ENCODE data around the gene GCLC. TPM values are rescaled to one million over a fixed set of nuclear protein-coding genes. Genes with fewer than 3 reads are reported as not detected.

GCLC gene
- total and polyA plus RNA-seq, 4 donors: 9.6 to 22.0 (median 15.8) TPM

DNA sequence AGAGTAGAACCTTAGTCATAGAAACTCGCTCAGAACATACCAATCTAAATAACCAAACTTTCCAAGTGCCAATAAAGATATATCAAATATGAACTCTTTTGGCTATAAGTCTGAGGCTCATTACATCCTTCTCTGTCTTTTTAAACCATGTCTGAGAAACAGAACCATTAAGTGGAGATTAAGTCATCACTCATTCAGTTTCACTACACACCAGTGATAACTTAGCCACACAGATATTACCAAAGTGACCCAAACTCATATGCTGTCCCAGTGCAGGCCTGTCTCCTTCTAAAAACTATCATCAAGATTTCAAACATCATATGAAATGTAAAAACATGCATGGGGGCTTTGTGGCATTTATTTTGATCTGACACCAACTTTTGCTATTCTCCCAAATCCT is 12.0 kb downstream of the GCLC start:
- Histone ChIP-seq H3K36me3 (ENCODE audit: control insufficient read depth in 1 of 2, insufficient read depth in 2 of 2, low read length in 1 of 2) (peaks cover 0 to 1% of the 10 kb centered on the region in 2 donors), H3K4me3 (ENCODE audit: low read length in 2 of 2) (no peak overlapping the region), H3K27me3 (ENCODE audit: control insufficient read depth in 1 of 2, insufficient read depth in 2 of 2, low read length in 1 of 2) (no peaks in the 10 kb centered on the region), H3K27ac (ENCODE audit: low read depth in 1 of 2, low read length in 2 of 2) (no peak overlapping the region), H3K9me3 (ENCODE audit: control insufficient read depth, low read length) (no peaks in the 10 kb centered on the region), H3K4me1 (ENCODE audit: control insufficient read depth in 1 of 2, insufficient read depth in 2 of 2, low read length in 2 of 2) (peaks cover 0 to 1% of the 10 kb centered on the region in 2 donors)
- intact Hi-C loops (cut with DNase I): no loop called here
- 68 to 93% methylated on average over 1 of the region's 1 CpG for WGBS, 2 donors
- no peak for ATAC-seq (ENCODE audit: low FRiP score)
- DNase-seq: no peak

- H3K4me1 ChIP-seq (ENCODE audit: control insufficient read depth in 1 of 2, insufficient read depth in 2 of 2, low read length in 2 of 2): peaks cover 0 to 1% of the 10 kb centered on the region in 2 donors
- no peak overlapping the region for H3K4me3 ChIP-seq (ENCODE audit: low read length in 2 of 2)
- 83 to 88% methylated on average over 8 of the region's 8 CpGs for WGBS, 2 donors
- intact Hi-C loops (cut with DNase I): no loop called here
- no peaks in the 10 kb centered on the region for H3K27me3 ChIP-seq (ENCODE audit: control insufficient read depth in 1 of 2, insufficient read depth in 2 of 2, low read length in 1 of 2)
- DNase-seq: no peak
- no peak for ATAC-seq (ENCODE audit: low FRiP score)
- H3K36me3 ChIP-seq (ENCODE audit: control insufficient read depth in 1 of 2, insufficient read depth in 2 of 2, low read length in 1 of 2): peaks cover 0 to 1% of the 10 kb centered on the region in 2 donors
- H3K27ac ChIP-seq (ENCODE audit: low read depth in 1 of 2, low read length in 2 of 2): no peak overlapping the region
- no peaks in the 10 kb centered on the region for H3K9me3 ChIP-seq (ENCODE audit: control insufficient read depth, low read length)
Measured at GRCh38 chr6:53532061-53532797, 12.7 kb downstream of the GCLC start.

GRCh38 chr6:53530780-53531386 is 14.0 kb downstream of the GCLC start:
- no peak for ATAC-seq (ENCODE audit: low FRiP score)
- WGBS, 2 donors: 86 to 93% methylated on average over 6 of the region's 6 CpGs
- Histone ChIP-seq H3K4me3 (ENCODE audit: low read length in 2 of 2) (no peak overlapping the region), H3K4me1 (ENCODE audit: control insufficient read depth in 1 of 2, insufficient read depth in 2 of 2, low read length in 2 of 2) (peaks cover 0 to 1% of the 10 kb centered on the region in 2 donors), H3K27me3 (ENCODE audit: control insufficient read depth in 1 of 2, insufficient read depth in 2 of 2, low read length in 1 of 2) (no peaks in the 10 kb centered on the region), H3K27ac (ENCODE audit: low read depth in 1 of 2, low read length in 2 of 2) (no peak overlapping the region), H3K9me3 (ENCODE audit: control insufficient read depth, low read length) (no peaks in the 10 kb centered on the region), H3K36me3 (ENCODE audit: control insufficient read depth in 1 of 2, insufficient read depth in 2 of 2, low read length in 1 of 2) (no peaks in the 10 kb centered on the region)
- intact Hi-C loops (cut with DNase I): no loop called here
- no peak for DNase-seq

DNA sequence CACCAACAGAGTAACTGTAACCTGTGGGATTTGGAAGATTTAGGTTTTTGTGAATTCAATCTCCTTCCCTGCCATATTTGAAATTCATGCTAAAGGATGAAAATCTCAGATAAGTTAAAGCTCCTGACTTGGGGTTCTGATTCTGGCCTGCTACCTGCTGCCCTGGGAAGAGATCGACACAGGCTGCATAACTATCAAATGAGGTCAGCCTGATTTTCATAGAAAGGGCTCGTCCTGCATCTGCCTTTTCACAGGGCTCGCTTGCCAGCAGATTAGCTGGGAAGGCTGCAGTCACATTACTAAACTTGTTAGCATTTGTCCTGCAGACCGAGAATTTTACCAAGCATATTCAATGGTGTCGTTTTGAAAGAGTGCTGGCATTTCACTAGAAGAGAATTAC is 14.6 kb downstream of the GCLC start:
- WGBS, 2 donors: 32 to 40% methylated on average over 5 of the region's 5 CpGs
- Histone ChIP-seq H3K4me1 (ENCODE audit: control insufficient read depth in 1 of 2, insufficient read depth in 2 of 2, low read length in 2 of 2) (peaks cover 0 to 1% of the 10 kb centered on the region in 2 donors), H3K36me3 (ENCODE audit: control insufficient read depth in 1 of 2, insufficient read depth in 2 of 2, low read length in 1 of 2) (no peaks in the 10 kb centered on the region), H3K4me3 (ENCODE audit: low read length in 2 of 2) (no peak overlapping the region), H3K27me3 (ENCODE audit: control insufficient read depth in 1 of 2, insufficient read depth in 2 of 2, low read length in 1 of 2) (no peaks in the 10 kb centered on the region), H3K9me3 (ENCODE audit: control insufficient read depth, low read length) (no peaks in the 10 kb centered on the region), H3K27ac (ENCODE audit: low read depth in 1 of 2, low read length in 2 of 2) (no peak overlapping the region)
- no peak for ATAC-seq (ENCODE audit: low FRiP score)
- intact Hi-C loops (cut with DNase I): no loop called here
- no peak for DNase-seq

DNA sequence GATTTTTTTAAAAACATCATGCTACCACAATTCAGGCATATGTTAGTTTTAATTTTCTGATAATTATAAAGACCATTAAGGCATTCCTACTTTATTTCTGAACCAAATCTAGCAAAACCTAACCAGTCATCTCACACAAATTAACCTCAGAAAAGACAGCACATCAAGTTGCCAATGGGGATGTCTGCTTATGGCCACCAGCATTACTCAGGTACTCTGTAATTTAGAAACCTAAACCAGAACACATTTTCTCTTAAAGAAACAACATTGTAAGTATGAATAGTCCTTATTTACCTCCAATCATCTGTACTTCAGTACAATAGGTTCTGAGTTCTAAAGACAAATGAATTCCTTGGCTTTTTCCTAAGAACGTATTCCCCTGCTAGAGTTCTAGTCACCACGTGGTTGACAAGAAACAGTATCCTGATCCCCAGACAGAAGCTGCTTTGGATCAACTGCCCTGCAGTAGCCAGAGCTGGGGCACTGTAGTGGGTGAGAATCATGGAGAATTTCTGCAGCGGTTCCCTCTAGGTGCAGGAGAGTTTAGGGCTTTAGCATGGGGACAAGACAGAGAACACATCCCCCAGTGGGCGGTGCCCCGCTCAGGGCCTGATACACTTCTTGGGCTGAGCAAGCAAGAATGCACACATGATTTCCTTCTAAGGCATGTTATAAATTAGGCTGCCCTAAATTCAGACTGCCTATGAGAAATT is 15.4 kb downstream of the GCLC start:
- intact Hi-C loops (cut with DNase I): no loop called here

DNA sequence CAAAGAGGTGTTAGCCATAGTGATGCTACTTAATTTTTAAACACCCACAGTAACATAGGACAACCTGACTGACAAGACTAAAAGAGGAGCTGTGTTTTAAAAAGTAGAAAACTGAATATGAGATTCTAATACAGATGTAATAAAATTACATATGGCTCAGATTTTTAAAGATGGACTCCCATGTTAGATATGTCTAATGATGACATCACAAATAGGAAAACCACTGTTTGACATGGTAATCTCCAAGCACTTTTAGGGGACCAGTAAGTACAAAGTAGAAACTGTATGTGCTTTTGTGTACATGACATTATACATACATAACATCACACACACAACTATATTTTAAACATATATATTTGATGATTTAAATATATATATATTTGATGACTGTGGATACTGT is 16.8 kb downstream of the GCLC start:
- Histone ChIP-seq H3K27me3 (ENCODE audit: control insufficient read depth in 1 of 2, insufficient read depth in 2 of 2, low read length in 1 of 2) (no peaks in the 10 kb centered on the region), H3K27ac (ENCODE audit: low read depth in 1 of 2, low read length in 2 of 2) (no peak overlapping the region), H3K9me3 (ENCODE audit: control insufficient read depth, low read length) (no peaks in the 10 kb centered on the region), H3K4me3 (ENCODE audit: low read length in 2 of 2) (no peak overlapping the region), H3K36me3 (ENCODE audit: control insufficient read depth in 1 of 2, insufficient read depth in 2 of 2, low read length in 1 of 2) (no peaks in the 10 kb centered on the region), H3K4me1 (ENCODE audit: control insufficient read depth in 1 of 2, insufficient read depth in 2 of 2, low read length in 2 of 2) (peaks cover 0 to 1% of the 10 kb centered on the region in 2 donors)
- ATAC-seq (ENCODE audit: low FRiP score): no peak
- DNase-seq: no peak
- intact Hi-C loops (cut with DNase I): no loop called here

More for the DNA sequence above, 15.4 kb downstream of the GCLC start:
- Histone ChIP-seq H3K27me3 (ENCODE audit: control insufficient read depth in 1 of 2, insufficient read depth in 2 of 2, low read length in 1 of 2) (no peaks in the 10 kb centered on the region), H3K4me3 (ENCODE audit: low read length in 2 of 2) (no peak overlapping the region), H3K36me3 (ENCODE audit: control insufficient read depth in 1 of 2, insufficient read depth in 2 of 2, low read length in 1 of 2) (no peaks in the 10 kb centered on the region), H3K4me1 (ENCODE audit: control insufficient read depth in 1 of 2, insufficient read depth in 2 of 2, low read length in 2 of 2) (peaks cover 0 to 1% of the 10 kb centered on the region in 2 donors), H3K27ac (ENCODE audit: low read depth in 1 of 2, low read length in 2 of 2) (no peak overlapping the region), H3K9me3 (ENCODE audit: control insufficient read depth, low read length) (no peaks in the 10 kb centered on the region)
- ATAC-seq (ENCODE audit: low FRiP score): no peak
- no peak for DNase-seq
- WGBS, 2 donors: 79 to 84% methylated on average over 5 of the region's 5 CpGs

- no peak for DNase-seq
- Histone ChIP-seq H3K36me3 (ENCODE audit: control insufficient read depth in 1 of 2, insufficient read depth in 2 of 2, low read length in 1 of 2) (no peaks in the 10 kb centered on the region), H3K4me3 (ENCODE audit: low read length in 2 of 2) (no peak overlapping the region), H3K27me3 (ENCODE audit: control insufficient read depth in 1 of 2, insufficient read depth in 2 of 2, low read length in 1 of 2) (no peaks in the 10 kb centered on the region), H3K9me3 (ENCODE audit: control insufficient read depth, low read length) (no peaks in the 10 kb centered on the region), H3K27ac (ENCODE audit: low read depth in 1 of 2, low read length in 2 of 2) (no peak overlapping the region), H3K4me1 (ENCODE audit: control insufficient read depth in 1 of 2, insufficient read depth in 2 of 2, low read length in 2 of 2) (peaks cover 0 to 1% of the 10 kb centered on the region in 2 donors)
- no peak for ATAC-seq (ENCODE audit: low FRiP score)
- WGBS, 2 donors: 83 to 89% methylated on average over 4 of the region's 4 CpGs
- intact Hi-C loops (cut with DNase I): no loop called here
Measured at GRCh38 chr6:53527249-53527765, 17.6 kb downstream of the GCLC start.

- no peaks in the 10 kb centered on the region for H3K36me3 ChIP-seq (ENCODE audit: control insufficient read depth in 1 of 2, insufficient read depth in 2 of 2, low read length in 1 of 2)
- ATAC-seq (ENCODE audit: low FRiP score): no peak
- H3K27me3 ChIP-seq (ENCODE audit: control insufficient read depth in 1 of 2, insufficient read depth in 2 of 2, low read length in 1 of 2): no peaks in the 10 kb centered on the region
- H3K4me1 ChIP-seq (ENCODE audit: control insufficient read depth in 1 of 2, insufficient read depth in 2 of 2, low read length in 2 of 2): peaks cover 0 to 1% of the 10 kb centered on the region in 2 donors
- no peak for DNase-seq
- intact Hi-C loops (cut with DNase I): no loop called here
- H3K9me3 ChIP-seq (ENCODE audit: control insufficient read depth, low read length): no peaks in the 10 kb centered on the region
- no peak overlapping the region for H3K4me3 ChIP-seq (ENCODE audit: low read length in 2 of 2)
- 53 to 62% methylated on average over 1 of the region's 1 CpG for WGBS, 2 donors
- no peak overlapping the region for H3K27ac ChIP-seq (ENCODE audit: low read depth in 1 of 2, low read length in 2 of 2)
Measured at GRCh38 chr6:53526000-53526399, 18.9 kb downstream of the GCLC start.

Data from aorta (tissue), 5 donors.